ENCODE results near the gene TIMM22.

DNA sequence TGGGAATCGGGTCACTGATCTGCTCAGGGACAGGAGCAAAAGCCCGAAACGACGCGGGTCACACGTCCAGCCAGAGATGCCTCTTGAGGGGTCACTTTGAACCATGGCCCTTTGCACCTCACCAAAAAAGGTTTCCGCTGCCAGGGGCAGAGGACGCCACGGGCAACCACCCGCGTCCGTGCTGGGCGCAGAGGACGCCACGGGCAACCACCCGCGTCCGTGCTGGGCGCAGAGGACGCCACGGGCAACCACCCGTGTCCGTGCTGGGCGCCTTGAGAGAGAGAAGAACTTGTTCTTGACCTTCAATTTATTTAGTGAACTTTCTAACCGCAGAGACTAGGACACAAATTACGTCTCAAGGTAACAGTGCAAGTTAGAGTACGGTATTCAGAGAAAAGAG lies 35.5 kb downstream of the TIMM22 start:
- TF ChIP-seq ZNF274 (IDR thresholded peaks at IDR 0.05; ENCODE audit: low read depth, low read length) (no peak), YY1 (IDR thresholded peaks at IDR 0.05; ENCODE audit: insufficient read depth, insufficient read length) (no peak)

All from NT2/D1 (cell line).